Bronchial epithelial cell (primary cell): ENCODE results near the gene OR2M7. TPM values are rescaled to one million over a fixed set of nuclear protein-coding genes. Genes with fewer than 3 reads are reported as not detected.
"Not testable (repeated sequence)": the region's sequence is repeated elsewhere in the genome, so short reads cannot be mapped to it uniquely, and the experiment has no call there.

Experiments used
- DNase-seq: peaks from one replicate; pipeline ENCODE4 v3.0.0-alpha.2; 2010; ENCODE audit warnings: low read depth
- FAIRE-seq: peaks from 2 replicates; lab custom pipeline; 2011; peaks lifted over from hg19 to GRCh38; lab: Jason Lieb, UNC
- H3K27me3 ChIP-seq: 2 replicates; pipeline ENCODE4 v1.5.1; 2011; ENCODE audit warnings: low read length; ENCODE audit not compliant: control insufficient read depth, insufficient read depth
- H3K36me3 ChIP-seq: 2 replicates; pipeline ENCODE4 v1.5.1; 2011; ENCODE audit warnings: low read length; ENCODE audit not compliant: control insufficient read depth, insufficient read depth
- H3K4me3 ChIP-seq: 2 replicates; pipeline ENCODE4 v1.5.1; 2011; ENCODE audit warnings: mild to moderate bottlenecking, low read depth, low read length, control low read depth
- total RNA-seq: library from RNA; depleted of rRNA; stranded (reverse); fragments of >200 nt; gene quantifications from 2 replicates; pipeline ENCODE4 v1.2.1, GENCODE V29; 2014
- TF ChIP-seq, protein P1 (sequence below): IDR thresholded peaks from 2 replicates; pipeline ENCODE4 v1.5.1; 2011; ENCODE audit warnings: mild to moderate bottlenecking, moderate library complexity, low read length, control low read depth, inconsistent platforms; ENCODE audit not compliant: insufficient read depth, severe bottlenecking

The OR2M7 gene
- total RNA-seq, 1 donor from 2014 or later: not detected

DNA sequence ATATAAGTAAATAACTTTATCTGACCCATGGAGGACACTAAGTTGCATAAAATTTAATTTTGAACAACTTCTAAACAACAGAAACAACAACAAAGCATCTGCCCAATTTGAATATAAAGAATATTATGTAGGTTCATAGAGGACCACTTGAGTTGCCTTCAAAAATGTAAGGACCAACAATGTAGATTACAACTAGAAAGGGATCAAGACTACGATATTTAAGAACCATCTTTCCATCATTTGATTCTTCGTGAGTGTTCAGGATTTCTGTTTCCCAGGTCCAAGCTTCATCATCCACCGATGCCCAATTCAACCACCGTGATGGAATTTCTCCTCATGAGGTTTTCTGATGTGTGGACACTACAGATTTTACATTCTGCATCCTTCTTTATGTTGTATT is 24.1 kb upstream of the OR2M7 start, which contains the start of gene OR14C36:
OR14C36 (plus strand) TSS at position 301 of the 400 bp plus-strand sequence; CDS start at position 301, 0 bp downstream.
- Histone ChIP-seq H3K27me3 (no peaks in the 10 kb centered on the region), H3K36me3 (no peaks in the 10 kb centered on the region), H3K4me3 (no peak within 1 kb of the TSS)
- DNase-seq: no peak
- FAIRE-seq: no peak
- TF ChIP-seq, protein P1, sequence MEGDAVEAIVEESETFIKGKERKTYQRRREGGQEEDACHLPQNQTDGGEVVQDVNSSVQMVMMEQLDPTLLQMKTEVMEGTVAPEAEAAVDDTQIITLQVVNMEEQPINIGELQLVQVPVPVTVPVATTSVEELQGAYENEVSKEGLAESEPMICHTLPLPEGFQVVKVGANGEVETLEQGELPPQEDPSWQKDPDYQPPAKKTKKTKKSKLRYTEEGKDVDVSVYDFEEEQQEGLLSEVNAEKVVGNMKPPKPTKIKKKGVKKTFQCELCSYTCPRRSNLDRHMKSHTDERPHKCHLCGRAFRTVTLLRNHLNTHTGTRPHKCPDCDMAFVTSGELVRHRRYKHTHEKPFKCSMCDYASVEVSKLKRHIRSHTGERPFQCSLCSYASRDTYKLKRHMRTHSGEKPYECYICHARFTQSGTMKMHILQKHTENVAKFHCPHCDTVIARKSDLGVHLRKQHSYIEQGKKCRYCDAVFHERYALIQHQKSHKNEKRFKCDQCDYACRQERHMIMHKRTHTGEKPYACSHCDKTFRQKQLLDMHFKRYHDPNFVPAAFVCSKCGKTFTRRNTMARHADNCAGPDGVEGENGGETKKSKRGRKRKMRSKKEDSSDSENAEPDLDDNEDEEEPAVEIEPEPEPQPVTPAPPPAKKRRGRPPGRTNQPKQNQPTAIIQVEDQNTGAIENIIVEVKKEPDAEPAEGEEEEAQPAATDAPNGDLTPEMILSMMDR: no peak

DNA sequence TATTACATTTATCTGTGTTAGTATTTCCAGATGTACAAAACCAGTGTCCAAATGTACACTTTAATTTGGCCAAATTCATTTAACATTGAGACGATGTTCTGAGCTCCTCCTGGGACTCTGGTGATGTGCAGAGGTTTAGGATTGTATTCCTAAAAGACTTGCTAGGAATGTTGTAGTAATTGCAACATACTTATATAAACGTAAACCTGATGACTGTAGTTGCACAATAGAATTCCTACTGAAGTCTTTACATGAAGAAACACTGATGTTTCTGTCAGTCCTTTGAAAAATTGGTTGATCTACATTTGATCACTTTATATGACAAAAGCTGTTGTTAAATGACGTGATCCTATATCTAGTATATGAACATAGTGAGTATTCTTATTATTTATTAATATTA is 19.1 kb upstream of the OR2M7 start:
- H3K4me3 ChIP-seq: no peak overlapping the region
- no peaks in the 10 kb centered on the region for H3K27me3 ChIP-seq
- H3K36me3 ChIP-seq: no peaks in the 10 kb centered on the region
- no peak for DNase-seq
- TF ChIP-seq, protein P1: no peak
- FAIRE-seq: no peak

DNA sequence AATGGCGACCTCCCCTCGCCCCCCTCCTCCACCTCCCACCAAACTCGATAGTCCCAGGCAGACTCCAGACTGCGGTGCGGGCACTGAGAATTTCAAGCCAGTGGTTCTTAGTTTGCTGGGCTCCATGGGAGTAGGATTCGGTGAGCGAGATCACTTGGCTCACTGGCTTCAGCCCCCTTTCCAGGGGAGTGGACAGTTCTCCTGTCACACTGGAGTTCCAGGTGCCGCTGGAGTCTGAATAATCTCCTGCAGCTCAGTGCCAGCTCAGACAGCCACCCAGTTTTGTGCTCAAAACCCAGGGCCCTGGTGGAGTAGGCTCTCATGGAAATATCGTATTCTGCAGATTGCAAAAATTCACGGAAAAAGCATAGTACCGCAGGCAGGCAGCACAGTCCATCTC is 7.6 kb downstream of the OR2M7 start:
- Histone ChIP-seq H3K4me3 (no peak overlapping the region), H3K36me3 (no peaks in the 10 kb centered on the region), H3K27me3 (no peaks in the 10 kb centered on the region)
- TF ChIP-seq, protein P1: no peak
- DNase-seq: no peak
- no peak for FAIRE-seq

DNA sequence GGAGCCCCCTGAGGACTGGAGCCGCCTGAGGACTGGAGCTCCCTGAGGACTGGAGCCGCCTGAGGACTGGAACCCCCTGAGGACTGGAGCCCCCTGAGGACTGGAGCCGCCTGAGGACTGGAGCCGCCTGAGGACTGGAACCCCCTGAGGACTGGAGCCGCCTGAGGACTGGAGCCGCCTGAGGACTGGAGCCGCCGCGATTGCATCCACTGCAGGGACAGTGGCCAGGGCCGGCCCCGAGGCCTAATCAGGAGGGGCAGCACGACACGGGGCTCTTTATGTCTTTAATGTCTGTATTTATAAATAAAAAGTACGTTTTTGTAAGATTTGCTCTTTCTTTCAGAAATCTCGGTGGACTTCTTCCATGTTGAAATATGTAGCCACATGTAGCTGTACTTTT is 17.6 kb downstream of the OR2M7 start:
- H3K27me3 ChIP-seq, H3K4me3 ChIP-seq, H3K36me3 ChIP-seq, FAIRE-seq, DNase-seq: not testable (repeated sequence)

DNA sequence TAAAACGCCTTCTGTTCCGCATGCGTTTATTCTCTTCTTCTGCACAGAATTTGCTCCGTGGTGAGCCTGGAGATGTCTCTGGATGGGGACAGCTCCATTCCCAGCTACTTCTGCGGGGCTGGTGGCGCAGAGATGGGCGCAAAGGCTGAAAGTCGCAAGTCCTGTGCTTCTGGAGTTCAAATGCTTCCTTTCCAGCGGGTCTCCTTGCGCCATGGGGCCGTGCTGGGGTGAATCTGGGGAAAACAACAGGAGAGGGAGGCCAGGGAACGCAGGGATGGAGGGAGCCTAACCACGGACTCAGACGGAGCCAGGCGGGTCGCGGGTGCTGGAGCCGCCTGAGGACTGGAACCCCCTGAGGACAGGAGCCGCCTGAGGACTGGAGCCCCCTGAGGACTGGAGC is 18.3 kb downstream of the OR2M7 start:
- FAIRE-seq (no peak), DNase-seq (no peak)
- Histone ChIP-seq H3K27me3 (no peaks in the 10 kb centered on the region), H3K4me3 (no peak overlapping the region), H3K36me3 (no peaks in the 10 kb centered on the region)
- TF ChIP-seq, protein P1: no peak

DNA sequence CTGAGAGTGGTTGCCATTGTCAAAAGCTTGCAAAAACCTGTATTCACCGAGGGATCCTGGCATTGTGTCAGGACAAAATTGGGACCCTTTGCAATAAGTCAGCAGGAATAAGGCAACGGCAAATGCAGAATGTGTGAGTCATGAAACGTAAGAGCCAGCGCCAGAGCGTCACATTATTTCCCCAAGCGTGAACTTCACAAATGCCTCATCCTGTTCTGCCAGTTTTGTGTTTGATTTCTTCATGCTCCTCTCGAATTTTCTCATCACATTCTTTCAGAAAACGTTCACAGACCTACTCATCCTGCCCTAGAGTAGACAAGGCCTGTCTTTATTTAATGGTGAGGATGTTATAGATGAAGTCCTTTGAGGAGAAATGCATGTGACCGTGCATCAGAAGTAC is 18.7 kb downstream of the OR2M7 start:
- DNase-seq, H3K36me3 ChIP-seq, H3K27me3 ChIP-seq, H3K4me3 ChIP-seq: not testable (repeated sequence)
- peak; percentile 28 for FAIRE-seq

DNA sequence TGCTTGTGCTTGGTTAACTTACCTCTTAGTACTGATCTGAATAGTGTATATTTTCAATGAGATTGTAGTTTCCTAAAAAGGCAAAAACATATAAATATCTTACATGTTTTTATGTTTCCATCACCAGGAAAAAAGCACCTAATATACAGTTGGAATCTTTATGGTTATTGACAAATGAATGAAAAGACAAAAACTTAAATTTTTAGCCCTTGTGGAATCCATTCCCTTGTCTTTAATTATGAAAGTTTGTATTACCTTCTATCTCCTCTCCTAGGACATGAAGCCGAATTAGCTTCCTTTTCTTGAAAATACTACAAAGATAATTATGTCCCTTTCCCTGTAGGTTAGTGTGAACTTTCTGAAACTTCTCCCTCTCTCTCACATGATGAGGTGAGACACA is 21.0 kb downstream of the OR2M7 start, which contains the start of gene OR2T12:
OR2T12 (minus strand) TSS at position 101 of the 400 bp plus-strand sequence. CDS start 7,846 bp downstream, outside the sequence.
- TF ChIP-seq, protein P1: no peak
- H3K36me3 ChIP-seq: no peaks in the 10 kb centered on the region
- FAIRE-seq (no peak), DNase-seq (no peak)
- H3K4me3 ChIP-seq: no peak within 1 kb of the TSS
- H3K27me3 ChIP-seq: no peaks in the 10 kb centered on the region
